GM20431 (cell line): ENCODE results near the gene TUBD1.
"Not testable (repeated sequence)": the region's sequence is repeated elsewhere in the genome, so short reads cannot be mapped to it uniquely, and the experiment has no call there.

ENCODE experiments used
- in situ Hi-C: fragments of 300-500 bp; cut with MseI, MboI; formaldehyde crosslinking; loops from one replicate; pipeline ENCODE4 v1.15.0; 2020; ENCODE audit warnings: low sequenced_read_pairs; ENCODE audit not compliant: unreplicated experiment

Gene TUBD1, protein sequence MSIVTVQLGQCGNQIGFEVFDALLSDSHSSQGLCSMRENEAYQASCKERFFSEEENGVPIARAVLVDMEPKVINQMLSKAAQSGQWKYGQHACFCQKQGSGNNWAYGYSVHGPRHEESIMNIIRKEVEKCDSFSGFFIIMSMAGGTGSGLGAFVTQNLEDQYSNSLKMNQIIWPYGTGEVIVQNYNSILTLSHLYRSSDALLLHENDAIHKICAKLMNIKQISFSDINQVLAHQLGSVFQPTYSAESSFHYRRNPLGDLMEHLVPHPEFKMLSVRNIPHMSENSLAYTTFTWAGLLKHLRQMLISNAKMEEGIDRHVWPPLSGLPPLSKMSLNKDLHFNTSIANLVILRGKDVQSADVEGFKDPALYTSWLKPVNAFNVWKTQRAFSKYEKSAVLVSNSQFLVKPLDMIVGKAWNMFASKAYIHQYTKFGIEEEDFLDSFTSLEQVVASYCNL

DNA sequence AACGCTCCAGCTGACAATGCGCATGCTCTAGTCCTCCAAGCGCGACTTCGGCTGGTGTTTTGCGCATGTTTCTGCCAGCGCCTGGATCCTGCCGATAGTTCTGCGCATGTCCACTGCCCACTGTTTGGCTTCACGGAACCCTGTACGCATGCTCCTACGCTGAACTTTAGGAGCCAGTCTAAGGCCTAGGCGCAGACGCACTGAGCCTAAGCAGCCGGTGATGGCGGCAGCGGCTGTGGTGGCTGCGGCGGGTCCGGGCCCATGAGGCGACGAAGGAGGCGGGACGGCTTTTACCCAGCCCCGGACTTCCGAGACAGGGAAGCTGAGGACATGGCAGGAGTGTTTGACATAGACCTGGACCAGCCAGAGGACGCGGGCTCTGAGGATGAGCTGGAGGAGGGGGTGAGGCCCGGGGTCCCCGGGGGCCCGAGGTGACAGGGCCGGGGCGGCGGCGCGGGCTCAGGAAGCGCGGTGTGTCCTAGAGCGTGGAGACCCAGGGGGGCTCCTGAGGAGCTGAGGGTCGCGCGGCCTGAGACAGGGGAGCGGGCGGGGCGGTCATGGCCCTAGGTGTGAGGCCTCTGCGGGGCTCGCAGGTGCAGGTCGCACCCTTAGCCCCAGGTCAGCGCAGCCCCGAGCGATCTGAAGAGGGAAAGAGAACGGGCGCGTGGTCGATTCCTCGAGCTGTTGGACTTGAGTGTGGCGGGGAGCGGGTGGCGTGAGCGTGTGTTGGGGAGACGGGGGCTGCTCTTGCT, at the start of gene TUBD1, which contains the start of gene RPS6KB1:
TSS of gene TUBD1 (minus strand) at position 20 of the 752 bp plus-strand sequence. CDS start 1,941 bp downstream, outside the sequence.
TSS of gene RPS6KB1 (plus strand) at position 198 of the 752 bp plus-strand sequence. CDS start at position 262, 64 bp downstream.
- in situ Hi-C loops = no loop called here

DNA sequence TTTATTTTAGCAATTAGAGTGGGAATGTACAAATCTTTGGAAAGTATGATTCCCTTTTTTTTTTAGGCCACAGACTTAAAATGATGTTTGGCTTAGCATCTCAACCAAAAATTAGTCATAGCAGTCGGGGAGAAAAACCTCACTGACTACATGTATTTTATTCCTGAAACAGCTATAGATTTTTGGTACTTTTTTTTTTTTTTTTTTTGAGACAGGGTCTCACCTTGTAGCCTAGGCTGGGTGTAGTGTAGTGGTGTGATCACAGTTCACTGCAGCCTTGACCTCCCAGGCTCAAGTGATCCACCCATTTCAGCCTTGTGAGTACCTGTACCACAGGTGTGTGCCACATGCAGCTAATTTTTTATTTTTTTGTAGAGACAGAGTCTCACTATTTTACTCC, 48.4 kb upstream of the TUBD1 start:
- in situ Hi-C loops = no loop called here

DNA sequence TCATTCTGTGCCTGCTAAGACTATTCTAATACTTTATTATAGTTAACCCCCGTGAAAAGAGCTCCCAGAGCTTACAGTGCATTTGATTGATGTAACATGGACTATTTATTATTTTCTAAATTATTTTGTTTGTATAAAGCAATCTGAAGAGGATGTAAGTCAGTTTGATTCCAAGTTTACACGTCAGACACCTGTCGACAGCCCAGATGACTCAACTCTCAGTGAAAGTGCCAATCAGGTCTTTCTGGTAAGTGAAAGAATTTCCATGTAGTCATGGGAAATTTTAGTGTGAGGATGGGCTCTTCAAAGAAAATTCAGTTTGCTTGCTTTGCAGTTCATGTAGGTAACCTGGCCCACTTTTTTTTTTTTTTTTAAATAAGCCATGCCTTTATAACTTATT, 48.0 kb upstream of the TUBD1 start:
- in situ Hi-C loops = not testable (repeated sequence)

DNA sequence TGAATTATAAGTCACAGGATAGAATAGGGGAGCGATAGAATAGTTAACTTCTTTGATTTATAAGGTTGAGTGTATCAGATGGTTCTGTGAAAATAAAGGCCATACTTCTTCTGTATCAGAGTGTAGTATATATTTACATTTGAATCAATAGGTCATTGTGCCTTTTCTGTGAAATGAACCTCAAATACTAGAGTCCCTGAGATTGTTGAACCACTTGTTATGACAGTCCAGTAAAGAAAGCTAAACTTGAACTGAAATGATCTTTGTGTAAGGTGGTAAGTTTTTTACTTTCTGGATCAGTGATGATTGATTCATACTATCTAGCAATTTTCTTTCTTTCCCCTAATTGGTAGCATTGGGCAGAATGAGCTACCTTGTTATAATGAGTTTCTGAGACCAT, 40.6 kb upstream of the TUBD1 start:
- in situ Hi-C loops = not testable (repeated sequence)

DNA sequence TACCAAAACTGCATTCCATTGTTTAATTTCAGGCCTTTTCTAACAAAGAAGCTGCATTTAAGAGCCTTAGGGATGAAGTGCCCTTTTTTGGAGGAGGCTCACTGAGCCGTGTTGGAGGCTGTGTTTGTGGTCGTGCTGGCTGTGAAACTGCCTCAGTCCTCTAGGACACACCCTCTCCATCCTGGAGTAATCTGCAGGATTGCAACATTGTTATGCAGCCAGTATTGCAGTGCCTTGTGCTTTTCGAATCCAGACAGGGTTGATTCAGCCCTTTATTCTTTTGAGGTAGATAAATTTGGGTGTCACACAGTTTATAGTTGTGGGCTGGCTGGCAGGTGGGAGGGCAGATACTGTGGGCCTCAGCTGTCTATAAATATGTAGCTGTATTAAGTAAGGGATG, 38.0 kb upstream of the TUBD1 start:
- in situ Hi-C loops = not testable (repeated sequence)

DNA sequence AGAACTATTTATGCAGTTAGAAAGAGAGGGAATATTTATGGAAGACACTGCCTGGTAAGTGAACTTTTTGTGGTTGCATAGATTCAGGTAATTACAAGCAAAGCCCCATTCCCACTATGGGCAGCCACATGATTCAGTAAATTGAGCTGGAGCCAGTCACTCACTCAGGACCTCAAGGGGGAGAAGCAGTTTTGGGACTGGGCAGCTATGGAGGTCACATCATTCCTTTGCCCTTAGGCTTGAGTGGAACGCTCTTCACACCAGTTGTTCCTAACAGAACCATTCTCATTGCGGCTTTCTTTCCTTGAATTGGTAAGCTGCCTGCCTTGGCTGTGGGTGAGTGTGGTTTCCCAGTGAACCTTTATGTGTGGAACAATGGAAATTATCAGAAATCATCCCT, 37.4 kb upstream of the TUBD1 start:
- in situ Hi-C loops = not testable (repeated sequence)

DNA sequence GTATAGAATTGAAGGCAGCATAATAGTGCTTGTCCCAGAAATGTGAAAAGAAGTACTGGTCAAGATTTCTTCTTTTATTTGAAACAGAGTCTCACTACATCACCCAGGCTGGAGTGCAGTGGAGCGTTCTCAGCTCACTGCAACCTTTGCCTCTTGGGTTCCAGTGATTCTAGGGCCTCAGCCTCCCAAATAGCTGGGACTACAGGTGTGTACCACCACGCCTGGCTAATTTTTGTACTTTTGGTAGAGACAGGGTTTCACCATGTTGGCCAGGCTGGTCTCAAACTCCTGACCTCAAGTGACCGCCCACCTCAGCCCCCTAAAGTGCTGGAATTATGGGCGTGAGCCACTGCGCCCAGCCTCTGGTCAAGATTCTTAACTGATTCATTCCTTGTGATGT, 27.9 kb upstream of the TUBD1 start:
- in situ Hi-C loops = not testable (repeated sequence)

DNA sequence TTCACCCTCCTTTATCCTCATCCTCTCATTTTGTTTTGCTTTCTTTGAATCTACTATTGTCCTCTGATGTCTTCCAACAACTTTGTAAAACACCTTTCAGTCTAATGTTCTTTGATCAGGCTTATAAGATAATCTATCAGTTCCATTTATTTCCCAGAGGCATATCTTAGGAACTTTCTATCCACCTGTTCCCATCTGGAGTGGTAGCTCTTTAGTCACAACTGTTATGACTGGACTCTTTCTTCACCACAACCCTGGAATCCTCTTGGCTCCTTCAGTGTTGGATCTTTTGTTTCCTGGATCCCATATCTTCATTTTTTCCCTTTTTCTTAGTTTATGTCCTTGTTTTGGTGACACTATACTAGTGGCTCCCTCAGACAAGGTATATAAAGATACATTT, 23.7 kb upstream of the TUBD1 start:
- in situ Hi-C loops = no loop called here

DNA sequence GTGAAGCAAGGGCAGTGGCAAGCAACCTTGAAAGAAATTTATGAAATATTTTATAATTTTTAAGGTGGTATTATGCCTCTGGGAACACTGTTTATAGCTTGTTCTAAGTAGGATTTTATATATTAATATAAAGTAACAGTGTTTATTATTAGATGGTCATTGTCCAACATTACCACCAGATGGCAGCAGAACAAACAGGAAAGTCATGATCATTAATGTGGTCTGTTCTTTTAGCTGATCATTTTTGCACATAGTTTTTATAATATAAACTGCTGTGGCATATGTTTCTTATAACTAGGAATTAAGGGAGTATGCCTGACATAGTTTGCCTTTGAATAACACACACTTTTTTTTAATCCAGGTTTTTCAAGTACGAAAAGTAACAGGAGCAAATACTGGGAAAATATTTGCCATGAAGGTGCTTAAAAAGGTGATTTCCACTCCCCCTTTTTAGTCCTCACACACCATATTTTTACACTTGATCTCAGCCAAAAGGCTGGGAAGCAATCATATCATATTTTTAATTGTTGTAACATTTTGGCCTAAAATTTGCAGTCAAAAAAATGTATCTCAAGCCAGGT, 21.6 kb upstream of the TUBD1 start:
- in situ Hi-C loops = no loop called here

DNA sequence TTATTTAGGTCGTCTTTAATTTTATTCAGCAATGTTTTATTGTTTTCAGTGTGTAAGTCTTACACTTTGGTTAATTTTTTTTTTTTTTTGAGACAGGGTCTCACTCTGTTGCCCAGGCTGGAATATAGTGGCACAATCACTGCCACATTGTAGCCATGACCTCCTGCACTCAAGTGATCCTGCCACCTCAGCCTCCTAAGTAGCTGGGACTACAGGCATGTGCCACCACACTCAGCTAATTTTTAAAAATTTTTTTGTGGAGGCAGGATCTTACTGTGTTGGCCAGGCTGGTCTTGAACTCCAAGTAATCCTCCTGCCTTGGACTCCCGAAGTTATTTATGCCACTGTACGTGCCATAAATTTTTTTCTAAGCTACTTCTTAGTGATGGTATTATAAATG, 14.7 kb upstream of the TUBD1 start:
- in situ Hi-C loops = no loop called here

DNA sequence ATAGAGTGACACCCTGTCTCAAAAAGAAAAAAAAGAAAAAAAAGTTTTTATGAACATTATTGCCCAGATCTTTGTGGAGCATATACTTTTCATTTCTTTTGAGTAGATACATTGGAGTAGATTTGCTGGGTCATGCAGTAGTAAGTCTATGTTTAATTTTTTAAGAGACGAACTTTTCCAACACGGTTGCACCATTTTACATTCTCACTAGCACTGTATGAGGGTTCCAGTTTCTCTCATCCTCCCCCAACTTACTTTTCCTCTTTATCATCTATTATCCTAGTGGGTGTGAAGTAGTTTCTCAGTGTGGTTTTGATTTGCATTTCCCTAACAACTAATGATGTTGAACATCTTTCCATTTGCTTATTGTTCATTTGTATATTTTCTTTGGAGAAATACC, 10.7 kb upstream of the TUBD1 start:
- in situ Hi-C loops = no loop called here

DNA sequence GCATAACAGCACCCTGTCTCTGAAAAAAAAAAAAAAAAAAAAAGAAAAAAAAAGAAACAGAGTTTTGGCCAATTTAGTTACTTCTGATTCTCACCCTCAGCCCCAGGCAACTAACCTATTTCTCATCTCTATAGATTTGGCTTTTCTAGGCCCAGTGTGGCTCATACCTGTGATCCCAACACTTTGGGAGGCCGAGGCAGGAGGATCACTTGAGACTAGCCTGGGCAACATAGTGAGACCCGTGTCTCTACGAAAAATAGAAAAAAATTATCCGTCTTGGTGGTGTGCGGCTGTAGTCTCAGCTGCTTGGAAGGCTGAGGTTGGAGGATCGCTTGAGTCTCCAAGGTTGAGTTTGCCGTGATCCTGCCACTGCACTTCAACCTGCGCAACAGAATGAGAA, 8.9 kb upstream of the TUBD1 start:
- in situ Hi-C loops = no loop called here

DNA sequence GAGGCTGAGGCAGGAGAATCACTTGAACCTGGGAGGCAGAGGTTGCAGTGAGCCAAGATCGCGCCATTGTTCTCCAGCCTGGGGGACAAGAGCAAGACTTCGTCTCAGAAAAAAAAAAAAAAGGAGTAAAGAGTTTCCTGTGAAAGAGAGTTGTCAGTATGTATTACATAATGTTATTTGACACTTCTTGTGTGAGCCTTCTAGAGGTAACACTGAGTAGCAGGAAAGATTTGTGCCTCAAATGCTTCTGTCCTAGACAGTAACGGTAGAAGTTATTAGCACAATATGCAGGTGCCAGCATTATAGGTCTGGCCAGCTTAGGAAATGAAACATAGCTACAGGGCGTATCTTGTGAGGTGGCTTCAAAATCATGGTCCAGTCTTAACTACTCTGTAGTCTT, 6.4 kb upstream of the TUBD1 start:
- in situ Hi-C loops = no loop called here

DNA sequence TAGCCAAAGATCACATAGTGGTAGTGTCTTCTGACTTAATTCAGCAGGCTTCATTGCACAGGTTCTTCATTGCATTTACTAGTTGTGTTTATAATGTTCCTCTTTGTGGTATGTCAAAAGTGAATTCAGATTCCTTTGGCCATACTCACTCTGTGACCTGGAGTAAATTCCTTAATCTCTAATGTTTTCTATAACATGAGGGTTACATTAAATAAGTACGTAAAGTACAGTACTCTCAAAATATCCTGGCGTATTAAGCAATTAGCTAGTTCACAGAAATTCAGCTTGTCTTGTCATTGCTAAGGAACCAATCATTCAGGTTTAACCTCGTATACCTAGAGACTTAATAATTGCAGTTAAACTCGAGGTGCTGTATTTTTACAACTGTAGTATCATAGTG, 4.3 kb upstream of the TUBD1 start:
- in situ Hi-C loops = no loop called here

DNA sequence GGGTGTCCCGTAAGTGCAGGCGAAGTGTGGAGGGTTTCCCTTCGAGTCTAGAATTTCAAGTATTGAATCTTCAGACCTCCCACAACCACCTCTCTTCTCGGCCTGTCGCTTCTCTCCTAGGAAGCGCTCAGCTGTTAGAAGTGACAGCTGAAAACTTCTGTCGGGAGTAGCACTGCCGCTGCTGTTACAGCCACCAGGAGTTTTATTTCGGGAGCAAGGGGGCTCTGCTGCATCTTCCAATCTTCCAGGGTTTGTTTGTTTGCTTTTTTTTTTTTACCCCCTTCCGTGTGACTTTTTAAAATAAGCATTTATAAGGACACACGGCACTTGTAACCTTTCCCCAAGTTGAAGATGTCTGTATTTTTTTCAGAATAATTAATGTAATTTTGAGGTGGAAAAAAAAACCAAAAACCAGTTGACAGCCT, 945 bp upstream of the TUBD1 start:
- in situ Hi-C loops = no loop called here

DNA sequence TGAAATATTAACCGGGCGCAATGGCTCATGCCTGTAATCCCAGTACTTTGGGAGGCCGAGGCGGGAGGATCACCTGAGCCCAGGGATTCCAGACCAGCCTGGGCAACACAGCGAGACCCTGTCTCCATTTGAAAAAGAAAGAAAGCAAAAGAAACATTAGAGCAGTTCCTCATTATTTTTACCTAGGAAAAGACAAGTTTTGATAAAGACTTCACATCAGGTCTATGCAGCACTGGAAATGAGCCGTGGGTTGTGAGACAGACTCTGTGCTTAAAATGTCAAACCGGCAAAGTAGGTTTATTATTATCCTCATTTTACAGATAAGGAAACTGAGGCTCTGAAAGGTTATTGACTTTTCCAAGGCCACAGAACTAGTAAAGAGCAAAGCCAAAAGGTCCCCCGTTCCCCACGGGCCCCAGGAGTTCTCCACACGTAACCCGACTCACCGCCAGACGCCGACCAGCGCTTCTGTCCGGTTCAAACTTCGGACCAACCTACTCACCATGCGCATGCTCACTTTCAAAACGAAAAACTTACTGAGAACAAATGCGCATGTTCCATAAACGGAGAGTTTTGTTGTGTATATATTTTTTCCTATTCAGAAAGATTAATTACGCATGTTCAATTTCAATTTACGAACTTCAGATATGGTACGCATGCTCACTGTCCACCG, 356 bp downstream of the TUBD1 start:
- in situ Hi-C loops = no loop called here

DNA sequence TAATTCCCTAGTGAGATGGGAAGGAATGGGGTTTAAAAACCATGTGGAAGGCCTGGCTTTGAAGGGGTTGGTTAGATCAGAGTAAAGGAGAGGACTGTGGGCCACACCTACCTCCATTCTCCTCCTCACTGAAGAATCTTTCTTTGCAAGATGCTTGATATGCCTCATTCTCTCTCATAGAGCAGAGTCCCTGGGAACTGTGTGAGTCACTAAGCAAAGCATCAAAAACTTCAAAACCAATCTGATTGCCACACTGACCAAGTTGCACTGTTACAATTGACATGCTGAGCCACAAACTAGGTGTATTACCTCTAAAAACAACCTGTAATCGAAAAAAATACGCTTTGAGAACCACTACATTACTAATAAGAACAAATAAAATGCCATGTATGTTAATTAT, 2.0 kb downstream of the TUBD1 start:
- in situ Hi-C loops = no loop called here

DNA sequence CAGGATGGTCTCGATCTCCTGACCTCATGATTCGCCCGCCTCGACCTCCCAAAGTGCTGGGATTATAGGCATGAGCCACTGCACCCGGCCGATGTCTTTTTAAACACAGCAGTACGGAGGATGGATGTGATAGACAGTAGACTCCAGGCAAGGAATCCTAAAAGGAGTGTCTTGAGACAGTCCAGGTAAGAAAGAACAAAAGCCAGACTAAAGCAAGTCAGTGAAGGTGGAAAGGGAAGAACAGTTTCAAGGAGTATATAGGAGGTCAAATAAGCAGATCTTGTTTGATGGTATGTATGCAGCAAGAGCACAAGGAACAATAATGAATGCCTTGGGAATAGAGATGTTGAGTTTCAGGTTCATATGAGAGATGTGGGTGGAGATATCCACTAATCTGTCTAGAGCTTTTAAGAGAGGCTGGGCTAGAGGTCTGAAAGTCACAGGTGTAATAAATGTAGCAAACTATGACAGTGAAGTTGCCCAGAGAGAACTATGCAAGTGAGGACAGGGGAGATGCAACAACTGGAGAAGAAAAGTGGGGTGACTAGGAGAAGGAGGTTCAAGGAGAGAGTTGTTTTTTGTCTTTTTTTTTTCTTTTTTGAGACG, 4.5 kb downstream of the TUBD1 start:
- in situ Hi-C loops = no loop called here

DNA sequence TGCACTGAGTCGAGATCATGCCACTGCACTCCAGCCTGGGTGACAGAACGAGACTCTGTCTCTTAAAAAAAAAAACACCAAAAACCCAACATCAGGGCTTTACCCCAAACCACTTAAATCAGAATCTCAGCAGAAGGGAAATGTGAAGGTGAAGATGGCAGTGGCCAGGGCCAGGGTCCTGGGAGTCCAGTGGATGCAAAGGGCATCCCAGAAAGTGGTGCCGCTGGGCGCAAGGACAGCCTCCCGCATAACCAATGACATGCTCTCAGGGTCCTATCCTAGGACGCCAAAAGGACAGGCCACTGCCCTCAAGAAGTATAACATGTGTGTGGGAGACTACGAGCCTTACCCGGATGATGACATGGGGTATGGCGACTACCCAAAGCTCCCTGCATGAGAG, 7.9 kb downstream of the TUBD1 start:
- in situ Hi-C loops = no loop called here

DNA sequence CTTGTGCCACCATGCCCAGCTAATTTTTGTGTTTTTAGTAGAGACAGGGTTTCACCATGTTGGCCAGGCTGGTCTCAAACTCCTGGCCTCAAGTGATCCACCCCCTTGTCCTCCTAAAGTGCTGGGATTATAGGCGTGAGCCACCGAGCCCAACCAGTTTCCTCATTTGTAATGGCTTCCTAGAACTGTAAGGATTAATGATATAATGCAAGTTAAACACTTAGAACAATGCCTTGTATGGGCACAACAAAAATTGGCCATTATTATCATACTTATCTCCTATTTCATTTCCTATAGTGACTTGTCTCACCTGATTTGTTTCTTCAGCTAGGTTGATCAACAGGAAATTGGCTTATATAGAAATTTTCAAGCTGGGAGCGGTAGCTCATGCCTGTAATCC, 14.1 kb downstream of the TUBD1 start:
- in situ Hi-C loops = no loop called here
